HepG2 (cell line): Measurements from ENCODE around the gene CARMIL3. TPM values are rescaled to one million over a fixed set of nuclear protein-coding genes. Genes with fewer than 3 reads are reported as not detected.

ENCODE experiments used
- ATAC-seq: fragments of 200-7000 bp; cut with Tn5 transposase; 3 replicates; pipeline ENCODE4 v1.9.1; 2020; ENCODE audit warnings: mild to moderate bottlenecking, moderate library complexity
- BruUV-seq: library from RNA; stranded (reverse); fragments of 400-500 nt; replicated peaks from 2 replicates; lab custom pipeline; 2021; lab: Mats Ljungman, UMichigan
- CTCF ChIA-PET: fragments of 300-600 bp; formaldehyde crosslinking; extraction: SDS; loops from one replicate; lab custom pipeline; 2021; ENCODE audit warnings: low total read pairs, inconsistent platforms, low intra/inter-chr PET ratio; lab: Yijun Ruan, JAX
- POLR2A ChIA-PET: fragments of 350-600 bp; sonication (Branson Sonifier 250); formaldehyde crosslinking; loops from one replicate; lab custom pipeline; 2020; ENCODE audit warnings: antibody characterized with exemption, inconsistent platforms; lab: Yijun Ruan, JAX
- DNase-seq: peaks from one replicate; pipeline ENCODE4 v3.0.0-alpha.2; 2015; ENCODE audit warnings: low spot score
- FAIRE-seq: peaks from 3 replicates; lab custom pipeline; 2011; peaks lifted over from hg19 to GRCh38; lab: Jason Lieb, UNC
- H2AFZ ChIP-seq: one replicate; pipeline ENCODE4 v1.6.1; 2011; ENCODE audit warnings: low read length, inconsistent platforms
- H3K27ac ChIP-seq: fragments of 300-600 bp; 3 replicates; pipeline ENCODE4 v1.8.0; 2011; ENCODE audit warnings: mixed run types, mild to moderate bottlenecking, mixed read lengths, low read length, inconsistent platforms; ENCODE audit not compliant: insufficient read depth; ENCODE audit errors: extremely low read length
- H3K27me3 ChIP-seq, 2 experiments: fragments of 200-600 bp in 1 of 2; 2 replicates in 1 of 2; 3 replicates in 1 of 2; pipeline versions ENCODE4 v1.6.0 to v1.8.0; 2011; ENCODE audit warnings: low read length in 2 of 2, mild to moderate bottlenecking in 2 of 2, moderate library complexity in 2 of 2, inconsistent platforms in 1 of 2; ENCODE audit not compliant: insufficient read depth in 2 of 2, control insufficient read depth in 1 of 2
- H3K36me3 ChIP-seq, 2 experiments: fragments of 200-600 bp in 1 of 2; replicated peaks in 1 of 2; 2 replicates in 1 of 2; 3 replicates in 1 of 2; pipeline versions ENCODE4 v1.5.1 to v1.8.0; 2011; ENCODE audit warnings: low read length in 2 of 2, inconsistent platforms in 1 of 2; ENCODE audit not compliant: insufficient read depth in 2 of 2, control insufficient read depth in 1 of 2
- H3K4me1 ChIP-seq: 2 replicates; pipeline ENCODE4 v1.5.1; 2012; ENCODE audit warnings: low read length, inconsistent platforms; ENCODE audit not compliant: insufficient read depth
- H3K4me2 ChIP-seq: 2 replicates; pipeline ENCODE4 v1.6.0; 2011; ENCODE audit warnings: low read depth, low read length, inconsistent platforms
- H3K4me3 ChIP-seq, 3 experiments: fragments of 200-600 bp in 1 of 3; sonication (generic), shearing (Covaris generic) in 1 of 3; replicated peaks in 1 of 3; 2 replicates each; pipeline ENCODE4 v1.5.1; 2011 to 2016; ENCODE audit warnings: low read length in 3 of 3, inconsistent platforms in 2 of 3, low read depth in 2 of 3, mild to moderate bottlenecking in 2 of 3, control low read depth in 1 of 3, mixed read lengths in 1 of 3; ENCODE audit not compliant: insufficient read depth in 1 of 3
- H3K79me2 ChIP-seq: one replicate; pipeline ENCODE4 v1.6.1; 2011; ENCODE audit warnings: low read length, inconsistent platforms; ENCODE audit not compliant: insufficient read depth
- H3K9ac ChIP-seq: 2 replicates; pipeline ENCODE4 v1.6.0; 2011; ENCODE audit warnings: mild to moderate bottlenecking, low read depth, low read length, inconsistent platforms; ENCODE audit not compliant: insufficient read depth
- H3K9me3 ChIP-seq: 2 replicates; pipeline ENCODE4 v1.5.1; 2012; ENCODE audit warnings: mild to moderate bottlenecking, low read length
- H4K20me1 ChIP-seq: 2 replicates; pipeline ENCODE4 v1.6.0; 2011; ENCODE audit warnings: inconsistent platforms, mild to moderate bottlenecking, low read length, moderate library complexity; ENCODE audit not compliant: insufficient read depth
- ELF4 ChIP-seq: sonication (generic); formaldehyde crosslinking; IDR thresholded peaks from 2 replicates; pipeline ENCODE4 v1.5.0; 2020; ENCODE audit warnings: missing genetic modification reagents, mild to moderate bottlenecking, moderate library complexity, borderline replicate concordance
- EZH2 ChIP-seq: conservative IDR thresholded peaks from 2 replicates; pipeline ENCODE4 v1.6.1; 2012; ENCODE audit warnings: mild to moderate bottlenecking, low read depth, low read length, moderate library complexity
- GATAD1 ChIP-seq: IDR thresholded peaks from 2 replicates; pipeline ENCODE4 v1.6.1; 2016; ENCODE audit warnings: missing genetic modification reagents, missing compliant biosample characterization
- HNF1B ChIP-seq: sonication (generic); formaldehyde crosslinking; IDR thresholded peaks from 2 replicates; pipeline ENCODE4 v1.5.1; 2020; ENCODE audit warnings: mild to moderate bottlenecking, moderate library complexity, missing genetic modification reagents
- IKZF4 ChIP-seq: sonication (generic); formaldehyde crosslinking; IDR thresholded peaks from 2 replicates; pipeline ENCODE4 v1.5.1; 2020; ENCODE audit warnings: borderline replicate concordance, mild to moderate bottlenecking, low read depth, missing genetic modification reagents; ENCODE audit errors: not compliant biosample characterization
- NFIC ChIP-seq: IDR thresholded peaks from 2 replicates; pipeline ENCODE4 v1.6.1; 2012; ENCODE audit warnings: mild to moderate bottlenecking, low read length, inconsistent platforms
- NFKBIZ ChIP-seq: IDR thresholded peaks from 2 replicates; pipeline ENCODE4 v1.6.1; 2018; ENCODE audit warnings: missing genetic modification reagents, missing compliant biosample characterization
- PHF21A ChIP-seq: sonication (generic); formaldehyde crosslinking; IDR thresholded peaks from 2 replicates; pipeline ENCODE4 v1.5.0; 2020; ENCODE audit warnings: mild to moderate bottlenecking, missing genetic modification reagents
- PLSCR1 ChIP-seq: sonication (generic); formaldehyde crosslinking; IDR thresholded peaks from 2 replicates; pipeline ENCODE4 v1.5.0; 2020; ENCODE audit warnings: missing genetic modification reagents, mild to moderate bottlenecking, borderline replicate concordance
- POLR2A ChIP-seq, 2 experiments: IDR thresholded peaks; 2 replicates each; pipeline ENCODE4 v1.6.1; 2011; ENCODE audit warnings: low read depth in 2 of 2, low read length in 2 of 2, mild to moderate bottlenecking in 1 of 2, moderate library complexity in 1 of 2; ENCODE audit not compliant: insufficient read depth in 1 of 2
- TRAFD1 ChIP-seq: sonication (generic); formaldehyde crosslinking; IDR thresholded peaks from 2 replicates; pipeline ENCODE4 v1.5.1; 2020; ENCODE audit warnings: missing genetic modification reagents, mild to moderate bottlenecking, borderline replicate concordance
- ZNF224 ChIP-seq: sonication (generic); formaldehyde crosslinking; IDR thresholded peaks from 2 replicates; pipeline ENCODE4 v1.5.0; 2020; ENCODE audit warnings: mild to moderate bottlenecking, missing genetic modification reagents
- ZNF484 ChIP-seq: sonication (generic); formaldehyde crosslinking; IDR thresholded peaks from 2 replicates; pipeline ENCODE4 v1.5.1; 2020; ENCODE audit warnings: mild to moderate bottlenecking, low read depth, missing genetic modification reagents, borderline replicate concordance
- ZNF546 ChIP-seq: sonication (generic); formaldehyde crosslinking; conservative IDR thresholded peaks from 2 replicates; pipeline ENCODE4 v1.8.1; 2023; ENCODE audit warnings: mild to moderate bottlenecking, missing genetic modification reagents
- ZNF883 ChIP-seq: sonication (generic); formaldehyde crosslinking; IDR thresholded peaks from 2 replicates; pipeline ENCODE4 v1.5.1; 2020; ENCODE audit warnings: mild to moderate bottlenecking, missing genetic modification reagents; ENCODE audit errors: not compliant biosample characterization
- ZSCAN12 ChIP-seq: sonication (generic); formaldehyde crosslinking; IDR thresholded peaks from 2 replicates; pipeline ENCODE4 v1.9.0; 2021; ENCODE audit warnings: mild to moderate bottlenecking, missing genetic modification reagents
- WGBS: methylation state at CpG from one replicate; pipeline ENCODE4 v1.1.6; 2017; ENCODE audit warnings: low lambda C conversion rate; 5-methylcytosine and 5-hydroxymethylcytosine counted together
- in situ Hi-C: cut with HindIII; loops from 2 replicates; pipeline ENCODE4 v1.10.0; 2017; ENCODE audit warnings: low pct_unique_long_range_greater_than_20kb; ENCODE audit not compliant: extremely low pct_ligation_motif_present
- intact Hi-C: fragments of 100-400 bp; cut with micrococcal nuclease; formaldehyde crosslinking; loops from one replicate; pipeline ENCODE4 v1.10.0; 2022; ENCODE audit not compliant: unreplicated experiment
- polyA plus RNA-seq, 8 experiments: library from polyadenylated mRNA; depleted of rRNA in 3 of 8; stranded (reverse) in 7 of 8; unstranded in 1 of 8; fragments of >200 nt; fragmentation: Illumina TruSeq in 4 of 8; extraction: Trizol in 4 of 8; gene quantifications; 2 replicates each; pipeline versions ENCODE4 v1.2.1 to v1.2.3, GENCODE V29; 2011 to 2016; ENCODE audit warnings: low read depth in 4 of 8, missing spikeins in 1 of 8, mixed read lengths in 1 of 8; ENCODE audit not compliant: insufficient read depth in 1 of 8
- total RNA-seq, 5 experiments: library from RNA; depleted of rRNA; stranded (reverse); fragments of >200 nt; fragmentation: Illumina TruSeq; extraction: Trizol; gene quantifications; 2 replicates each; pipeline ENCODE4 v1.2.3, GENCODE V29; 2016; ENCODE audit warnings: low read depth in 1 of 5

CARMIL3 gene
- total and polyA plus RNA-seq, 2 of the 13 experiments (the other 11 are each of a cell fraction or from before 2014, with no cell fraction given) = 0.27 to 0.55 TPM

GRCh38 chr14:24066496-24067132, 14.8 kb downstream of the CARMIL3 start (continued):
- TF ChIP-seq GATAD1 (CRISPR knock-in tag) = no peak
- no peak for TF ChIP-seq ZNF484
- TF ChIP-seq TRAFD1 (CRISPR knock-in tag) = 0 out of 2 replicates have a peak, but pooled peaks have one; percentile 31
- TF ChIP-seq ZNF883 = peak; percentile 11
- no peak for TF ChIP-seq NFKBIZ (CRISPR knock-in tag)
- peak; percentile 37; the same call in 1 of the 2 replicates for TF ChIP-seq EZH2
- TF ChIP-seq, all 625 proteins: peak for 18

DNA sequence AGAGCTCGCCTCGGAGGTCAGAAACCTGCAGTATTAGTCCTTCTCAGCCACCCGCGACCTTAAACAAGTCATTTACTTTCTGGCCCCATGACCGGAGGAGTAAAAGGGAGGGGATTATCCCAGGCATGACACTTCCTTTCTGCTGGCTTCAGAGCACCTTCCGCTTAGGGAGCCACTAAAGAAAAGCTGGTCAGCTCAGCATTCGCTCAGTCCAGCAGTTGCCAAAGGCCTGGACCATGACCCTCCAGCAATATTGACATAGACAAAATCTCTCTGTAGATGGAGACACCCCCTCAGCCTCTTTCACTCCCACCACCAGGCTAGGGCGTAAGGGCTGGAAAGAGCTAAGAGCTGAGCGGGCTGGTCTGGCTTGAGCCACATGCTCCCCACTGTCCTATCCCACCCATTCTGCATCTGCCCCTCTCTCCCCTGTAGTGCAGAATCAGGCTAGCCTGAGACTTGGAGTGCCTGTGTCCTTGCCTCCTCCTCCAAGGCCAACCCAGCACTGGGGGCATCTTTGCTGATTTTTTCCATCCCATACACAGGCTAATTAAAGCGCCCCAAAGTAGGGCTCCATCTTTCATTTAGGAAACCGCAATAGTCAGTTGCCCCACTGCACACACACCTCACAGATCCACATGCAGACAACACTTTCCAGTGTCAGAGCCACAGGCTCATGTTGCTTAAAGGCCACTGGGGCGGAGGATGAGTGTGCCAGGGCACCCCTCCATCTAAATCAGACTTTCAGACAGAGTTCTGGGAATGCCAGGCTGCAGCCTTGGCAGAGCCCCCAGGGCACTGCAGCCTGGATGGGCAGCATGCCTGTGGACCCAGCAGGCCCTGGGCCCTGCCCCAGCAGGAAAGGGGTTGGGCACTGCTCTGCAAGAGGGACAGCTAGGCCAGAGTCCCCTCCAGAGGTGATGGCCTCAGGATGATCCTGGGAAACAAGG, 15.6 kb downstream of the CARMIL3 start:
- H3K4me2 ChIP-seq = peak overlapping the region; percentile 74
- intact Hi-C loops = no loop called here
- H3K27ac ChIP-seq = peak overlapping the region; percentile 3
- H3K9ac ChIP-seq = peak overlapping the region; percentile 25; the same call in 1 of the 2 replicates
- no peak overlapping the region for H2AFZ ChIP-seq
- H3K79me2 ChIP-seq = no peaks in the 10 kb centered on the region
- H3K4me3 ChIP-seq = peak overlapping the region in 2 of 3 experiments; percentile 6 to 49; a peak in 4 of 6 replicates
- H3K36me3 ChIP-seq = no peaks in the 10 kb centered on the region
- peak; percentile 78 for ATAC-seq
- peak; percentile 97 for FAIRE-seq
- H4K20me1 ChIP-seq = no peaks in the 10 kb centered on the region
- in situ Hi-C loops = no loop called here
- no TSS peak for BruUV-seq
- POLR2A ChIA-PET = interaction anchor here (0.6 to 4.7 kb wide), 11 partner anchors 9 to 175 kb away, joined by 3 to 62 read pairs (median 8); partner anchors contain the start of genes CARMIL3, DCAF11, EMC9 and IRF9
- H3K27me3 ChIP-seq = peaks cover 11 to 49% of the 10 kb centered on the region in 2 experiments; a peak in 3 of 5 replicates
- H3K4me1 ChIP-seq = peaks cover 33% of the 10 kb centered on the region
- H3K9me3 ChIP-seq = no peaks in the 10 kb centered on the region
- DNase-seq = peak; percentile 72
- 20% methylated on average over 12 of the region's 12 CpGs for WGBS
- CTCF ChIA-PET = no interaction called here
- TF ChIP-seq ELF4 (0 out of 2 replicates have a peak, but pooled peaks have one; percentile 47), NFIC (no peak), PLSCR1 (CRISPR knock-in tag) (no peak), ZNF546 (CRISPR knock-in tag) (0 out of 2 replicates have a peak, but pooled peaks have one; percentile 62), IKZF4 (CRISPR knock-in tag) (no peak), ZSCAN12 (CRISPR knock-in tag) (no peak), POLR2A (IDR thresholded peaks at IDR 0.05; ENCODE audit: insufficient read depth in 1 of 2, low read depth in 2 of 2, low read length in 2 of 2) (no peak), PHF21A (peak; percentile 69; the same call in 1 of the 2 replicates), HNF1B (CRISPR knock-in tag) (peak; percentile 64; the same call in 1 of the 2 replicates), ZNF224 (CRISPR knock-in tag) (peak; percentile 83)
